DND-41 (cell line): ENCODE data around the gene CIZ1.
"Not testable (repeated sequence)": the region's sequence is repeated elsewhere in the genome, so short reads cannot be mapped to it uniquely, and the experiment has no call there.

ENCODE experiments used
- EZH2 ChIP-seq: IDR thresholded peaks from 3 replicates; pipeline ENCODE4 v1.6.1; 2012; ENCODE audit warnings: borderline replicate concordance, low read depth, mild to moderate bottlenecking, moderate library complexity, low read length, inconsistent platforms; ENCODE audit not compliant: severe bottlenecking
- TF ChIP-seq, protein P1 (sequence below): IDR thresholded peaks from 2 replicates; pipeline ENCODE4 v1.5.1; 2012; ENCODE audit warnings: borderline replicate concordance, low read length, moderate library complexity, mild to moderate bottlenecking; ENCODE audit not compliant: poor library complexity, severe bottlenecking; ENCODE audit errors: extremely low read depth

DNA sequence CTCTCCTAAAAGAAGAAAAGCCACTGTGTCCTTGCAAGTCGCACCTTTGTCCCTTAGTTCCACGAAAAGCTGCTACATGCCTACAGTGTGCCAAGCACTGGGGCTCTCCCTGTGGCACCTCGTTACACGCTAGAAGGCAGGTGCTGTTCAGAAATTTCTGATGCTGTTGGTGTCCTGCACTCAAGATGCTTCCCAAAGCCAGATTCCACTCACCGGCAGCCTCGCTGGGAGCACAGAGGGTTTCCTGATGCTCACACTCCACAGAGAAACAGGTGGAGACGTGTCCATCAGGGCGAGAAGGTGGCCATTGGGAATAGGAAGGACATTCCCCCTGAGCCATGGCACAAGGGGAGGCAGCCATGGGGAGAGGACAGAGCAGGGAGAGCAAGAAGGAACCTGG, 60.0 kb downstream of the CIZ1 start:
- TF ChIP-seq, protein P1, sequence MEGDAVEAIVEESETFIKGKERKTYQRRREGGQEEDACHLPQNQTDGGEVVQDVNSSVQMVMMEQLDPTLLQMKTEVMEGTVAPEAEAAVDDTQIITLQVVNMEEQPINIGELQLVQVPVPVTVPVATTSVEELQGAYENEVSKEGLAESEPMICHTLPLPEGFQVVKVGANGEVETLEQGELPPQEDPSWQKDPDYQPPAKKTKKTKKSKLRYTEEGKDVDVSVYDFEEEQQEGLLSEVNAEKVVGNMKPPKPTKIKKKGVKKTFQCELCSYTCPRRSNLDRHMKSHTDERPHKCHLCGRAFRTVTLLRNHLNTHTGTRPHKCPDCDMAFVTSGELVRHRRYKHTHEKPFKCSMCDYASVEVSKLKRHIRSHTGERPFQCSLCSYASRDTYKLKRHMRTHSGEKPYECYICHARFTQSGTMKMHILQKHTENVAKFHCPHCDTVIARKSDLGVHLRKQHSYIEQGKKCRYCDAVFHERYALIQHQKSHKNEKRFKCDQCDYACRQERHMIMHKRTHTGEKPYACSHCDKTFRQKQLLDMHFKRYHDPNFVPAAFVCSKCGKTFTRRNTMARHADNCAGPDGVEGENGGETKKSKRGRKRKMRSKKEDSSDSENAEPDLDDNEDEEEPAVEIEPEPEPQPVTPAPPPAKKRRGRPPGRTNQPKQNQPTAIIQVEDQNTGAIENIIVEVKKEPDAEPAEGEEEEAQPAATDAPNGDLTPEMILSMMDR, result not testable (repeated sequence)
- not testable (repeated sequence) for TF ChIP-seq EZH2
